H9 (cell line): ENCODE measurements around the gene WSCD2. TPM values are rescaled to one million over a fixed set of nuclear protein-coding genes. Genes with fewer than 3 reads are reported as not detected.
A peak's percentile ranks its signal among the peaks of the same experiment; 100 is the strongest.

ENCODE experiments used
- DNase-seq: peaks from one replicate; pipeline ENCODE4 v3.0.0-alpha.2; 2017
- H2AFZ ChIP-seq: one replicate; pipeline ENCODE4 v1.6.1; 2013; ENCODE audit warnings: mild to moderate bottlenecking, low read length, control low read depth, moderate library complexity
- H2AK5ac ChIP-seq: 2 replicates; pipeline ENCODE4 v1.6.1; 2013; ENCODE audit warnings: low read length, control low read depth, mixed read lengths; ENCODE audit not compliant: insufficient read length
- H2BK120ac ChIP-seq: one replicate; pipeline ENCODE4 v1.6.1; 2013; ENCODE audit warnings: low read depth, mild to moderate bottlenecking, low read length, control low read depth, inconsistent platforms; ENCODE audit not compliant: poor library complexity, severe bottlenecking
- H2BK12ac ChIP-seq: 2 replicates; pipeline ENCODE4 v1.6.1; 2013; ENCODE audit warnings: low read length, control low read depth, mixed read lengths, low read depth; ENCODE audit not compliant: insufficient read length
- H2BK15ac ChIP-seq: 2 replicates; pipeline ENCODE4 v1.6.1; 2013; ENCODE audit warnings: low read depth, low read length, control low read depth
- H2BK20ac ChIP-seq: one replicate; pipeline ENCODE4 v1.6.1; 2013; ENCODE audit warnings: low read depth, mild to moderate bottlenecking, low read length, control low read depth, inconsistent platforms; ENCODE audit not compliant: poor library complexity, severe bottlenecking
- H2BK5ac ChIP-seq: 2 replicates; pipeline ENCODE4 v1.6.1; 2013; ENCODE audit warnings: low read length, control low read depth, mixed read lengths; ENCODE audit not compliant: insufficient read length
- H3K14ac ChIP-seq: 2 replicates; pipeline ENCODE4 v1.6.1; 2013; ENCODE audit warnings: low read length, control low read depth; ENCODE audit not compliant: insufficient read depth
- H3K18ac ChIP-seq: 2 replicates; pipeline ENCODE4 v1.6.1; 2013; ENCODE audit warnings: low read depth, mild to moderate bottlenecking, mixed read lengths, low read length, control low read depth; ENCODE audit not compliant: insufficient read length
- H3K23ac ChIP-seq: 2 replicates; pipeline ENCODE4 v1.6.1; 2013; ENCODE audit warnings: low read length, control low read depth, mixed read lengths, low read depth; ENCODE audit not compliant: insufficient read length
- H3K23me2 ChIP-seq: 2 replicates; pipeline ENCODE4 v1.6.1; 2013; ENCODE audit warnings: low read depth, mild to moderate bottlenecking, mixed read lengths, low read length, control low read depth; ENCODE audit not compliant: insufficient read length, poor library complexity, severe bottlenecking
- H3K27ac ChIP-seq: 2 replicates; pipeline ENCODE4 v1.5.1; 2013; ENCODE audit warnings: low read length, control low read depth, mixed read lengths, low read depth; ENCODE audit not compliant: insufficient read length
- H3K27me3 ChIP-seq: 2 replicates; pipeline ENCODE4 v1.6.1; 2013; ENCODE audit warnings: low read length, control low read depth, inconsistent platforms; ENCODE audit not compliant: insufficient read depth
- H3K4ac ChIP-seq: 2 replicates; pipeline ENCODE4 v1.6.1; 2013; ENCODE audit warnings: low read depth, mild to moderate bottlenecking, control low read depth, inconsistent platforms, low read length, moderate library complexity
- H3K4me1 ChIP-seq: 2 replicates; pipeline ENCODE4 v1.6.1; 2013; ENCODE audit warnings: low read length, control low read depth, inconsistent platforms; ENCODE audit not compliant: insufficient read depth
- H3K4me2 ChIP-seq: 2 replicates; pipeline ENCODE4 v1.6.1; 2013; ENCODE audit warnings: low read length, control low read depth, mixed read lengths; ENCODE audit not compliant: insufficient read length, insufficient read depth
- H3K56ac ChIP-seq: 2 replicates; pipeline ENCODE4 v1.6.1; 2013; ENCODE audit warnings: low read depth, mild to moderate bottlenecking, mixed read lengths, low read length, control low read depth; ENCODE audit not compliant: insufficient read length
- H3K79me1 ChIP-seq: 2 replicates; pipeline ENCODE4 v1.6.1; 2013; ENCODE audit warnings: low read depth, mild to moderate bottlenecking, moderate library complexity, low read length, control low read depth, inconsistent platforms; ENCODE audit not compliant: insufficient read depth, poor library complexity, severe bottlenecking
- H3K79me2 ChIP-seq: 2 replicates; pipeline ENCODE4 v1.6.1; 2013; ENCODE audit warnings: low read length, control low read depth, inconsistent platforms; ENCODE audit not compliant: insufficient read depth
- H3K9ac ChIP-seq: 2 replicates; pipeline ENCODE4 v1.6.1; 2013; ENCODE audit warnings: low read length, control low read depth, mixed read lengths; ENCODE audit not compliant: insufficient read length; ENCODE audit errors: extremely low read depth
- H3K9me3 ChIP-seq: one replicate; pipeline ENCODE4 v1.6.1; 2013; ENCODE audit warnings: low read depth, low read length, inconsistent platforms; ENCODE audit not compliant: control insufficient read depth
- H3T11ph ChIP-seq: one replicate; pipeline ENCODE4 v1.6.1; 2013; ENCODE audit warnings: mild to moderate bottlenecking, low read length, control low read depth, inconsistent platforms
- H4K20me1 ChIP-seq: one replicate; pipeline ENCODE4 v1.6.1; 2013; ENCODE audit not compliant: control insufficient read depth, insufficient read length, insufficient read depth
- H4K5ac ChIP-seq: 2 replicates; pipeline ENCODE4 v1.6.1; 2013; ENCODE audit warnings: low read depth, mild to moderate bottlenecking, mixed read lengths, low read length, control low read depth; ENCODE audit not compliant: insufficient read length
- H4K8ac ChIP-seq: replicated peaks from 2 replicates; pipeline ENCODE4 v1.6.1; 2013; ENCODE audit warnings: low read length, control low read depth, mixed read lengths, low read depth; ENCODE audit not compliant: insufficient read length
- H4K91ac ChIP-seq: 2 replicates; pipeline ENCODE4 v1.6.1; 2013; ENCODE audit warnings: low read depth, mild to moderate bottlenecking, moderate library complexity, mixed read lengths, low read length, control low read depth; ENCODE audit not compliant: insufficient read length
- H3K27ac Mint-ChIP-seq, 3 experiments: 2 replicates in 2 of 3; 3 replicates in 1 of 3; pipeline ENCODE4 v1.8.0; 2020 to 2021; ENCODE audit warnings: mixed read lengths in 3 of 3, mild to moderate bottlenecking in 1 of 3, moderate library complexity in 1 of 3
- H3K27me3 Mint-ChIP-seq: 2 replicates; pipeline ENCODE4 v1.8.0; 2021; ENCODE audit warnings: low read depth, mild to moderate bottlenecking, moderate library complexity, mixed read lengths
- H3K36me3 Mint-ChIP-seq, 3 experiments: 2 replicates in 2 of 3; 3 replicates in 1 of 3; pipeline ENCODE4 v1.8.0; 2020 to 2021; ENCODE audit warnings: low read depth in 3 of 3, mixed read lengths in 3 of 3; ENCODE audit not compliant: insufficient read depth in 1 of 3
- H3K4me1 Mint-ChIP-seq, 2 experiments: 2 replicates each; pipeline ENCODE4 v1.8.0; 2020; ENCODE audit warnings: mixed read lengths in 2 of 2
- H3K4me3 Mint-ChIP-seq, 2 experiments: 2 replicates in 1 of 2; 3 replicates in 1 of 2; pipeline ENCODE4 v1.8.0; 2020 to 2021; ENCODE audit warnings: mild to moderate bottlenecking in 2 of 2, mixed read lengths in 2 of 2, moderate library complexity in 1 of 2
- H3K9me3 Mint-ChIP-seq, 2 experiments: 2 replicates in 1 of 2; 3 replicates in 1 of 2; pipeline ENCODE4 v1.8.0; 2020; ENCODE audit warnings: mild to moderate bottlenecking in 2 of 2, mixed read lengths in 2 of 2, moderate library complexity in 1 of 2
- WGBS: extraction: QIAGEN DNeasy Blood & Tissue Kit; methylation state at CpG from one replicate; pipeline ENCODE4 v1.1.7; 2013; ENCODE audit warnings: missing lambda C conversion rate, low lambda C conversion rate, mixed read lengths; ENCODE audit not compliant: insufficient read length; ENCODE audit errors: extremely low coverage; 5-methylcytosine and 5-hydroxymethylcytosine counted together
- total RNA-seq: library from RNA; stranded (reverse); gene quantifications from 2 replicates; pipeline ENCODE4 v1.2.1, GENCODE V29; 2021
- TF ChIP-seq, protein P1 (sequence below): fragments of 200-600 bp; sonication (generic); conservative IDR thresholded peaks from 3 replicates; pipeline ENCODE4 v1.8.0; 2021; ENCODE audit warnings: antibody characterized with exemption, mild to moderate bottlenecking

Gene WSCD2
- total RNA-seq, 1 experiment from 2014 or later, result 0.92 TPM

DNA sequence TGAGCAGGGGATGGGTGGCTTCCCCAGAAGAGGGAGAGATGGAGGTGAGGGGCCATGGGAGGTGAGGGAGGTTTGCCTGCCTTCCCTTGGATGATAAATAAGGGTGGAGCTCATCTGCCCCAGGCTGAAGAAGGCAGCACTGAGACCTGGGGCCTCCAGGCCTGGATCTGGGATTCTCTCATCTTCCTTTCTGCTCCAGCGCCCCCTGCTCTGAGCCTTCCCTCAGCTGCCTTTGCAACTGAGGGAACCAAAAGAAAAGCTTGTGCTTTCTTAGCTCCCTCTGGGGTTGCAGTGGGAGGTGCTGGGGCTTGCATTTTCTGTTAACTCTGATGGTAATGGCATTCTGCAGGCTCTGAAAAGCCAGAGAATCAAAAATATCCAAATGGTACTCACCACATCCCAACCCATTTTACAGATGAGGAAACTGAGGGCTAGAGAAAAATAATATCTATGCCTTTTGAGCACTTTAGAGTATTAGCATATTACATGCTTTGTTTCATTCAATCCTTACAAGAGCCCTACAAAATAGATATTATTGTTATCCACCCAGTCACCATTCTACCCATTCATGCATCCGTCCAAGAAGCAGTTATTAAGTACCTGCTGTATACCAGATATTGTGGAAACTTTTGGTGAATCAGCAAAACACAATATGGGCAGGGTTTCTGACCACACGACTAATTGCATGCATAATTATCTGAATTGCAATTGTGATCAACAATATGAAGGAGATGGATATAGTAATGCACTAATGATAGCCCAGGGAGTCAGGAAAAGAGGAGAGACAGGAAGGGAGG lies 102.2 kb downstream of the WSCD2 start:
- H3K14ac ChIP-seq, result no peak overlapping the region
- WGBS, result no CpG with 5 or more reads among the region's 3 CpGs
- no peak overlapping the region for H3K18ac ChIP-seq
- H3T11ph ChIP-seq, result no peak overlapping the region
- no peaks in the 10 kb centered on the region for H3K79me1 ChIP-seq
- H3K23ac ChIP-seq, result no peak overlapping the region
- H2BK12ac ChIP-seq, result no peak overlapping the region
- H2AFZ ChIP-seq, result no peak overlapping the region
- no peak for DNase-seq
- peaks cover 27 to 30% of the 10 kb centered on the region in 2 experiments for H3K4me1 Mint-ChIP-seq
- H3K36me3 Mint-ChIP-seq, result no peaks in the 10 kb centered on the region
- no peak overlapping the region for H3K27ac Mint-ChIP-seq
- H3K23me2 ChIP-seq, result no peaks in the 10 kb centered on the region
- no peaks in the 10 kb centered on the region for H3K9me3 ChIP-seq
- no peak overlapping the region for H3K4me3 Mint-ChIP-seq
- no peak overlapping the region for H4K8ac ChIP-seq
- H3K9ac ChIP-seq, result no peak overlapping the region
- no peak overlapping the region for H2BK15ac ChIP-seq
- no peak overlapping the region for H4K91ac ChIP-seq
- H3K4me1 ChIP-seq, result peaks cover 3% of the 10 kb centered on the region; the same call in 1 of the 2 replicates
- no peak overlapping the region for H2BK20ac ChIP-seq
- no peak overlapping the region for H2AK5ac ChIP-seq
- no peak overlapping the region for H2BK120ac ChIP-seq
- H4K5ac ChIP-seq, result no peak overlapping the region
- no peak overlapping the region for H3K4me2 ChIP-seq
- no peak overlapping the region for H3K4ac ChIP-seq
- no peak overlapping the region for H3K56ac ChIP-seq
- H3K79me2 ChIP-seq, result no peaks in the 10 kb centered on the region
- H3K27me3 ChIP-seq, result no peaks in the 10 kb centered on the region
- TF ChIP-seq, protein P1, sequence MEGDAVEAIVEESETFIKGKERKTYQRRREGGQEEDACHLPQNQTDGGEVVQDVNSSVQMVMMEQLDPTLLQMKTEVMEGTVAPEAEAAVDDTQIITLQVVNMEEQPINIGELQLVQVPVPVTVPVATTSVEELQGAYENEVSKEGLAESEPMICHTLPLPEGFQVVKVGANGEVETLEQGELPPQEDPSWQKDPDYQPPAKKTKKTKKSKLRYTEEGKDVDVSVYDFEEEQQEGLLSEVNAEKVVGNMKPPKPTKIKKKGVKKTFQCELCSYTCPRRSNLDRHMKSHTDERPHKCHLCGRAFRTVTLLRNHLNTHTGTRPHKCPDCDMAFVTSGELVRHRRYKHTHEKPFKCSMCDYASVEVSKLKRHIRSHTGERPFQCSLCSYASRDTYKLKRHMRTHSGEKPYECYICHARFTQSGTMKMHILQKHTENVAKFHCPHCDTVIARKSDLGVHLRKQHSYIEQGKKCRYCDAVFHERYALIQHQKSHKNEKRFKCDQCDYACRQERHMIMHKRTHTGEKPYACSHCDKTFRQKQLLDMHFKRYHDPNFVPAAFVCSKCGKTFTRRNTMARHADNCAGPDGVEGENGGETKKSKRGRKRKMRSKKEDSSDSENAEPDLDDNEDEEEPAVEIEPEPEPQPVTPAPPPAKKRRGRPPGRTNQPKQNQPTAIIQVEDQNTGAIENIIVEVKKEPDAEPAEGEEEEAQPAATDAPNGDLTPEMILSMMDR, result 0 out of 3 replicates have a peak, but pooled peaks have one; percentile 20
- peaks cover 0 to 4% of the 10 kb centered on the region in 2 experiments; a peak in 1 of 5 replicates for H3K9me3 Mint-ChIP-seq
- H3K27me3 Mint-ChIP-seq, result peaks cover 3% of the 10 kb centered on the region; the same call in 1 of the 2 replicates
- no peak overlapping the region for H2BK5ac ChIP-seq
- H4K20me1 ChIP-seq, result no peaks in the 10 kb centered on the region
- no peak overlapping the region for H3K27ac ChIP-seq
